Measurements from ENCODE around the gene CDKN1B.
A peak's percentile ranks its signal among the peaks of the same experiment; 100 is the strongest.

CDKN1B gene

DNA sequence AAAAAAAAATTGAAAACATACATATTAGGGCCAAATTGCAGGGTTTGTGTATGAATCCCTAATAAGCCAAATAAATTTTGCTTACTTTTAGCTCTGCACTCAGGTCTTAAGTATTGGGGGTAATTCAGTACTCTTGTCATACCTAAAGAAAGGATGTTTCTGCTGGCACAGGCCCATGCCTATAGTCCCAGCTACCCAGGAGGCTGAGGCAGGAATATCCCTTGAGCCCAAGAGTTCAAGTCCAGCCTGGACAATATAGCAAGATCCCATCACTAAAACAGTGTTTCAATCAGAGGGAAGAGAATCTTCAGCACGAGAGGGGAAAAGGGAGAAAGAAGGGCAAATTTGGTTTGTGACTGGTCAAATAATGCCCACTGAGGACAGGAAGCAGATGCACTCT lies 17.8 kb upstream of the CDKN1B start:
- DNase-seq (ENCODE audit: extremely low spot score, insufficient read length, low read depth) (no peak), FAIRE-seq (no peak)

DNA sequence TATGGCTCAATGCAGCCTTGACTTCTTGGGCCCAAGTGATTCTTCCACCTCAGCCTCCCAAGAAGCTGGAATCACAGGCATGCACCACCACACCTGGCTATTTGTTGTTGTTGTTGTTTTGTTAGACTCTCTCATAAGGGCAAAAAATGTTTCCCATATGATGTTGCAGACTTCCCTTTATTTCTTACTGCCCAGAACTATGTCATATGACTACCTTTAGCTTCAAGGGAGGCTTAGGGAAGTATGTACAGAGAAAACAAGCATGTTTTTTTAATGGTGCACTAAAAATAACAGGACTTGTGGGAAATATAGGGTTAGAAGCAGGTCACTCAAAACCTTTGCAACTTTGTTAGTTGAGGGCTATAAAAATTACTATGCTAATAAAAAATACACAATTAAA lies 16.9 kb upstream of the CDKN1B start:
- DNase-seq (ENCODE audit: extremely low spot score, insufficient read length, low read depth) (no peak), FAIRE-seq (no peak)

DNA sequence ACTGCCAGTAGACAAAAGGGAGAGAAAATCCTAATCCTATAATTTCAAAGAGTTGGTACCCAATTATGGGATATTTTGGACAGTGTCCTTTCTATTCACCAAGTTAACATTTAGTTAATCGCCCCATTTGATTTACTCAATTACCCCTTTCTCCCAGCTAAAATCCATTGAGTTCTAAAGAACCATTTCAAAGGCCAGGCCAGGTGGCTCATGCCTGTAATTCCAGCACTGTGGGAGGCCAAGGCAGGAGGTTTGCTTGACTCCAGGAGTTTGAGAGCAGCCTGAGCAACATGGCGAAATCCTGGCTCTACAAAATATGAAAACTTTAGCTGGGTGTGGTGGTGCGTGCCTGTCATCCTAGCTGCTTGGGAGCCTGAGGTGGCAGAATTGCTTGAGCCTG lies 15.7 kb upstream of the CDKN1B start:
- DNase-seq (ENCODE audit: extremely low spot score, insufficient read length, low read depth), result no peak
- no peak for FAIRE-seq

DNA sequence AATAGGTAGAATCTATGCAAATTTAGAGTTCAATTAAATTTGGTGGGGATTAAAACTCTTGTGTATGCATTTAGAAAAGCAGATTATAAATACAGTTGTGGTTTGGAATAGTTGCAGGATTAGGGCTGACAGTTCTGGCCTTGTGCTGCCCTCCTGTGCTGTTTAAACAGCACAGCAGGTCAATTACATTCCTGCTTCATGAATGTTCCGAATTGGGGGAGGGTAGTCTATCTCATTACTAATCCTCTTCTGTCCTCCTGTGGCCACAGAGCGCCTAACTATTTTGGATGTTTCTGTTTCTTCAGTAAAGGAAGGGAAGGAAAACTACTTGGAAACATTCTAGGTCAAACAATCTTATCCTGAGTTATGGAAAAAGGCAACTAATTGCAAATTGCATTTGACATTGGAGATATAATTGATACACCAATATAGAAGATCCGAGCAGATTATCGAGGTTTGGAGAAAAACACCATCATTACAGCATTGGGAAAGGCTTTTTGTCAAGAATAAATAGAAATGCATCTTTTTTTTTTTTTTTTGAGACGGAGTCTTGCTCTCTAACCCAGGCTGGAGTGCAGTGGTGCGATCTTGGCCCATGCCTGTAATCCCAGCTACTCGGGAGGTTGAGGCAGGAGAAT lies 12.5 kb upstream of the CDKN1B start:
- FAIRE-seq, result peak; percentile 69
- DNase-seq (ENCODE audit: extremely low spot score, insufficient read length, low read depth), result no peak

DNA sequence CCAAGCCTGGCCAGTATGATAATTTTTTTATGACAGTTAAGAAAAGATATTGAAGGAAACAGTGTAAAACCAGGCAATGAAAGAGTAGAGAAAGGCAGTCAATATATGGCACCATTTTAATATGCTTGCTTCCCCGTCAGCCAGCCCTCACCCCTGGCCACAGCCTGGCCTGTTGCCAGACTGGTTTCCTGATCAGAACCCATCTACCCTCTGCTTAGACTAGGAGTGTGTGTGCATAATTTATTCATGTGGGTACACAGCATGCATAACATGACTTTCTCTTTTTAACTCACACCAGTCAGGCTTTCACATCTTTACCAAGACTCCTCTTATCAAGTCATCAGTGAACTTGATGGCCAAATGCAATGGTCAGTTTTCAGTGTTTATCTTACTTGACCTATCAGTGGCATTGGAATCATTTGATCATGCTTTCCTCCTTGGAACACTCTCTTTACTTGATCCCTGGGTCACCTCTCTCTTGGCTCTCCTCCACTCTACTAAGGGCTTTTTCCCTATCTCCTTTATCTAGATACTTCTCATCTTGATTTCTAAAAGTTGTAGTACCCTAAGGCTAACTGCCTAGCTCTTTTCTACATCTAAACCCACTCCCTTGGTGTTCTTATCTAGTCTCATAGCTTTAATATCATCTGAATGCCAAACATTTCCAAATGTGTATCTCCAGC lies 11.2 kb upstream of the CDKN1B start:
- DNase-seq (ENCODE audit: extremely low spot score, insufficient read length, low read depth) (no peak), FAIRE-seq (no peak)

DNA sequence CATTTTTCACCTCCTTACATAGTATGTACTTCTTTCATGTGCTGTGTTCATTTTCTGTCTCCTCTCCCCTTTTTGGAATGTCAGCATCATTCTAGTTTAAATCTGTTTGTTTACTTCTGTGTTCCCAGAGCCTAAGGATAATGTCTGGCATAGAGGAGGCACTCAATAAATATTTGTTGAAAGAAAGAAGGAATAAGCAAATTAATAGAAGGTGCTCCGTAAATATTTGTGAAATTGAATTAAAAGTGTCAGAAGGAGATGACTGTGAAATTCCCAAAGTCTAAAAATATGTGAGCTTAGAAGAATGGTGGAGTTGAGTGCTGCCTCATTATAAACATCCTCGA lies 3.3 kb upstream of the CDKN1B start:
- no peak for DNase-seq (ENCODE audit: extremely low spot score, insufficient read length, low read depth)
- peak; percentile 18 for FAIRE-seq

DNA sequence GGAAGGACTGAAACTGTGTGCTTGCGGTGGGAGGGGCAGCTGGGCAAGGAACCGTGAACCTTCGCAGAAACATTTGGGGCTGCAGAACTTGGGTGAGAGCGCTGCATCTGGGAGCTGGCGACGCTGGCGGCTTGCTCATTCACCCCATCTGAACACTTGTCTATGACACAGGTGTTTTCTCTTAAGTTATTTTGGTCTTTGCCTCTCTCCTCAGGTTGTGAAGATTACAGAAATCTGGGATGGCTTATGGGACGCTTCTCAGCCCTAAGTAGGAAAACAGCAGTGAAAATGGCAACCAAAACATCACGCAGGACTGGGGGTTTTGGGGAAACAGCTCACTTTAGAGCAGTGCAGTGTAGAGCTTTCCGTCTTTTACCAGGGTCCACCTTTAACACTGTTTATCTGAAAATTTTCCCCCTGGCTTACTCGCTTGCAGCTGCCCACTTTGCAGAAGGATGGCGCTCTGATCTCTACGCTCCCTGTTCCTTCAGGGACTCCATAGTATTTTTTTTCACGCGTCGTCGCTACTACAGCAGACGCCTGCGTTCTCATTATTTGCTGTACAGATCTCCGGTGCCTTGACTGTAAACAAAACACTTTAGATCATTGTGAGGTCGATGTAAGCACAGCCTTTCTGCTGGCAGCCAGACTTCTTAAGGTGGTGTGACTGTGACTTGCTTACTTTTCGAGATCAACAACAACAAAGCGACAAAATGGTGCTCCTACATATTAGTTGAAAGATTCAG lies 2.7 kb upstream of the CDKN1B start:
- FAIRE-seq (peak; percentile 90), DNase-seq (ENCODE audit: extremely low spot score, insufficient read length, low read depth) (no peak)

DNA sequence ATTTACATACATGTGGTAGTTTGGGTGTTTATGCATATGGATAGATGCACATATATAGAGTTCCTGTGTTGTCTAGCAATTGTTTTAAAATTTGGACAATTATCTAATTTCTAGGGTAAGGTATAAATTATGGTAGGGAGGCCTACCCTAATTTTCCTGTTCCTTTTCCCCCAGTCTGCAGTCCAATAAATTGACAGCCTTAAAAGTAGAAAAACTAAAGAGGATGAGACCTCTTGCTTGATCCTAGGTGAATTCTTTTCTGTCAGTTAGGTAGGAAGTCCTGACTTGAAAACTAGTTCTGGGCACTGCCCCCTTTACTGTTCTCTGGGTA lies 2.1 kb upstream of the CDKN1B start:
- FAIRE-seq, result no peak

DNA sequence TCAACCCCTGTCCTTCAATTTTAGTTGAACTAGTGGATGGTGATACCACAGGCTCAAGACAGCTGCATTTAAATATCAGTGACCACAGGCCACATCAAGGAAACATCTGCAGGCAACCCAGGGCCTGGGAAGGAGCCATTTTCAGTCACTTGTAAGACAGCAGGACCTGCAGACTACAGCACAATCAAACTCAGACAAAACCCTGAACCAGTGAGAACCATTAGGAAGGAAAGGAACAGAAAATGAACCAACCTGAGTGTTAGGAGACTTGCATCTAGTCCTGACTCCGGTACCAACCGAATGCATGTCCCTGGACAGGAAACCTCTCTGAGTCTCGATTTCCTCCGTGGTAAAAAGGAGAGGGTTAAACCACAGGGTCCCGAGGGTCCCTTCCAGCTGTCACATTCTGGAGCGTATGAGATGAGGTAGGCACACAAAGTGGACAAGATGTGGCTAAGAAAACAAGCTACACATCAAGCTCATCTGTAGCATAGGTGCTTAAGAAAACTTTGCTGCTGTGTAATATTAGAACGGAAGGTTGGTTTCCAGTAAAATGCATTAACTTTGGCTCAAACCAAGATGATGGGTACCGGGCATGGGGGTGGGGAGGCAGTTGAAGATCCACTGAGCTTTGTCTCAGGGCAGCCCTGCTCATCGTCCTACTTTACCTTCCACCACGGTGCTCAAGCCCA lies 1.6 kb upstream of the CDKN1B start:
- DNase-seq (ENCODE audit: extremely low spot score, insufficient read length, low read depth), result no peak
- peak; percentile 90 for FAIRE-seq

More for the DNA sequence above, 2.1 kb upstream of the CDKN1B start:
- DNase-seq (ENCODE audit: extremely low spot score, insufficient read length, low read depth), result no peak

DNA sequence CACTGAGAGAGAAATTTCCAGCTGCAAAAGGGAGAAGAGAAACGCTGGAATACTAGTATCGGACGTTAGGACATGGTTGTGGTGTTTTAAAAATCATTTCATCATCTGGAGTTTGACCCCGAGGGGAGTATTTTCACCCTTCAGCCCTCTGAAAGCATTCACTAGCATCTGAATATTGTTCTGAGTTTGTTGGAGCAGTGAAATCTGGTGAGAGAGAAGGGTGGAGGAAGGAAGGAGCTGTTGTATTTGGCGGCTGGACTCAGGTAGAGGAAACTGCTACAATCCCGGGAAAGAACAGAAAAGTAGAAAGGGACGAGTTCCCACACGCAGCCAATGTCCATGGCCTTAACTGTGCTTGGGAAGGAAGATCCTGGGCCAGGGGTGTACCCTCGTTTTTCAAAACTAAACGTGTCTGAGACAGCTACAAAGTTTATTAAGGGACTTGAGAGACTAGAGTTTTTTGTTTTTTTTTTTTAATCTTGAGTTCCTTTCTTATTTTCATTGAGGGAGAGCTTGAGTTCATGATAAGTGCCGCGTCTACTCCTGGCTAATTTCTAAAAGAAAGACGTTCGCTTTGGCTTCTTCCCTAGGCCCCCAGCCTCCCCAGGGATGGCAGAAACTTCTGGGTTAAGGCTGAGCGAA lies 896 bp upstream of the CDKN1B start:
- FAIRE-seq (no peak), DNase-seq (ENCODE audit: extremely low spot score, insufficient read length, low read depth) (no peak)

DNA sequence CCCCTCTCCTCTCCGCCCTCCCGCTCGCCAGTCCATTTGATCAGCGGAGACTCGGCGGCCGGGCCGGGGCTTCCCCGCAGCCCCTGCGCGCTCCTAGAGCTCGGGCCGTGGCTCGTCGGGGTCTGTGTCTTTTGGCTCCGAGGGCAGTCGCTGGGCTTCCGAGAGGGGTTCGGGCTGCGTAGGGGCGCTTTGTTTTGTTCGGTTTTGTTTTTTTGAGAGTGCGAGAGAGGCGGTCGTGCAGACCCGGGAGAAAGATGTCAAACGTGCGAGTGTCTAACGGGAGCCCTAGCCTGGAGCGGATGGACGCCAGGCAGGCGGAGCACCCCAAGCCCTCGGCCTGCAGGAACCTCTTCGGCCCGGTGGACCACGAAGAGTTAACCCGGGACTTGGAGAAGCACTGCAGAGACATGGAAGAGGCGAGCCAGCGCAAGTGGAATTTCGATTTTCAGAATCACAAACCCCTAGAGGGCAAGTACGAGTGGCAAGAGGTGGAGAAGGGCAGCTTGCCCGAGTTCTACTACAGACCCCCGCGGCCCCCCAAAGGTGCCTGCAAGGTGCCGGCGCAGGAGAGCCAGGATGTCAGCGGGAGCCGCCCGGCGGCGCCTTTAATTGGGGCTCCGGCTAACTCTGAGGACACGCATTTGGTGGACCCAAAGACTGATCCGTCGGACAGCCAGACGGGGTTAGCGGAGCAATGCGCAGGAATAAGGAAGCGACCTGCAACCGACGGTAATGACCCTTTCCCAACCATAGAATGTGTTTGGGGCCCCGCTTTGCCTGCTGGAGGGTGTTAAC lies 615 bp downstream of the CDKN1B start:
- DNase-seq (ENCODE audit: extremely low spot score, insufficient read length, low read depth), result no peak
- FAIRE-seq, result no peak

DNA sequence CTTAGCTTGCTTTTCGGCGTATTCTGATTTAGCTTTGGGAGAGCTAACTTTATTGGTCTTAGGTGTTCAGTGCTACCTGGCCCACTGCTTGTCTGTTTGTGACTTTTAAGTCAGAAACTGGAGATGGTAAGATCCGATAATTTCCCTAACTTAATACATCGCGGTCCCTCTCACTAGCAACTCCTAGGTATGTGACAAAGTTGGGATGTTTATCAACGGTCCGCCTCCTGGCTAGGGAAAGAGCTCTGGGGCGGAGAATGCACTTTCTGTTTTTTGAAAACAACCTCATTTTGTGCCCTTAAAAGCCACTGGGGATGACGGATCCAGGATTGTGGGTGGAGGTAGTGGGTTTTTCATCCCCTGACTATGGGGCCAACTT lies 1.2 kb downstream of the CDKN1B start:
- DNase-seq (ENCODE audit: extremely low spot score, insufficient read length, low read depth) (no peak), FAIRE-seq (no peak)

DNA sequence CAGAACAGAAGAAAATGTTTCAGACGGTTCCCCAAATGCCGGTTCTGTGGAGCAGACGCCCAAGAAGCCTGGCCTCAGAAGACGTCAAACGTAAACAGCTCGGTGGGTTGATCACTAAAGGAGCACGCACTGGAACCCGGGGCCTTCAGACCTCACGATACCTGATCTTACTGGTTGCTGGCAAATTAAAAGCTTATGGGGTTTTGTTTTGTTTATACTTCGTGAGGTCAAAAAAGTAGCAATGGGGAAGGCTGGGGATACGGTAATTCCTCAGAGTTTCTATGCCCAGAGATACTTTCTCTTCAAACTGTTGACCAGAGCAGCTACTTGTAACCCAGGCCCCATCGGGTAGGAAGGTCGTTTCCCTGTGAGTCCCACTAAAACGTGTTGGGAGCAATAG lies 1.7 kb downstream of the CDKN1B start:
- DNase-seq (ENCODE audit: extremely low spot score, insufficient read length, low read depth) (no peak), FAIRE-seq (peak; percentile 41)

DNA sequence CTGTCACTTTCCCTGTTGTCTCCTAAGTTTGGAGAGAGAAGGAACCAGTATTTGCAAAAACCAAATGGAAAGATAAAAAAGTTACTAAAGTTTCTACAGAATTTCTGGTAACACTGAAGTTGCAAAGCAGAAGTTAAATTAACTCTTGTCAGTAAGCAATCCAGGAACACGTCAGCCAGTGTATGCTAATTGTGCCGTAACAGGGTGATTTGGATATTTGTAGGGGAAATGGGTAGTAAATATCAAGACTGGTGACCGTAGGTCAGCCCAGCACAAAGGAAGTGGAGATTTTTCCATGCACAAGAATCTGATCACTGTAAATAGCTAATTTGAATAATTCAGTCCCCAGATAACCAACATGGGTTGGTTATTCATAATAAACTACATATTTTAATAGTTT lies 2.3 kb downstream of the CDKN1B start:
- FAIRE-seq, result peak; percentile 47
- no peak for DNase-seq (ENCODE audit: extremely low spot score, insufficient read length, low read depth)

DNA sequence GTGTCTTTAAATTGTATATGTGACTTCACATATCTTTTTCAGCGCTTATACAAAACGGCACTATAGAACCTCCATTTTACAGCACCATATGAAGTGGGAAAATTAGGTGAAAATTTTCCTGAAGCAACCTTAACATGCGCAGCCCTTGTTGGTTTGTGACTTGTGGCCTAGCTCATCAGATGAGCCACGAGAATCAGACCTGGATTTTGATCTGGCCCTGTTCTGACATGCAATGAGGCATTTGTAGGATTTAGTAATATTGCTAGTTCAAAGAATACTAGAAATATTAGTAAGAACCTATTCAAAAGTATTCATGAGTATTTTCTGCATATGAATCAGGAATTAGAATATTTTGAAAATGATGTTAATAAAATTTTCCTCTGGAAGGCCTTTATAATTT lies 2.9 kb downstream of the CDKN1B start:
- no peak for DNase-seq (ENCODE audit: extremely low spot score, insufficient read length, low read depth)
- FAIRE-seq, result no peak

DNA sequence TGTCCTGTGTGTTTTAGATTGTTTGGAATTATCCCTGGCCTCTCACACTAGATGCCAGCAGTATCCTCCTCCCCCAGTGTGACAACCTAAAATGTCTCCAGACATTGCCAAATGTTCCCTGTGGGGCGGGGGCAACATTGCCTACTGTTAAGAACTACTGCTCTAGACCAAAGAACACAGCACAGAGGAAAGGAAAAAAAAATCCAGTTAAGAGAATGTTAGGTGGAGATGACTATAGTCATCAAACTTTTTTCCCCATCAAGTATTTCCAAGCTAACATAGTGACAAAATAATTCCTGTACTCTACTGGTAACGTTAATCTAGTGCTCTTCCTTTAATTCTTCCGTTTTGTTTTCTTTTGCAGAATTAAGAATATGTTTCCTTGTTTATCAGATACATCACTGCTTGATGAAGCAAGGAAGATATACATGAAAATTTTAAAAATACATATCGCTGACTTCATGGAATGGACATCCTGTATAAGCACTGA lies 3.5 kb downstream of the CDKN1B start:
- DNase-seq (ENCODE audit: extremely low spot score, insufficient read length, low read depth), result no peak
- FAIRE-seq, result peak; percentile 31

DNA sequence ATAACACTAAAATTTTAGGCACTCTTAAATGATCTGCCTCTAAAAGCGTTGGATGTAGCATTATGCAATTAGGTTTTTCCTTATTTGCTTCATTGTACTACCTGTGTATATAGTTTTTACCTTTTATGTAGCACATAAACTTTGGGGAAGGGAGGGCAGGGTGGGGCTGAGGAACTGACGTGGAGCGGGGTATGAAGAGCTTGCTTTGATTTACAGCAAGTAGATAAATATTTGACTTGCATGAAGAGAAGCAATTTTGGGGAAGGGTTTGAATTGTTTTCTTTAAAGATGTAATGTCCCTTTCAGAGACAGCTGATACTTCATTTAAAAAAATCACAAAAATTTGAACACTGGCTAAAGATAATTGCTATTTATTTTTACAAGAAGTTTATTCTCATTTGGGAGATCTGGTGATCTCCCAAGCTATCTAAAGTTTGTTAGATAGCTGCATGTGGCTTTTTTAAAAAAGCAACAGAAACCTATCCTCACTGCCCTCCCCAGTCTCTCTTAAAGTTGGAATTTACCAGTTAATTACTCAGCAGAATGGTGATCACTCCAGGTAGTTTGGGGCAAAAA lies 4.1 kb downstream of the CDKN1B start:
- DNase-seq (ENCODE audit: extremely low spot score, insufficient read length, low read depth) (no peak), FAIRE-seq (peak; percentile 18)

DNA sequence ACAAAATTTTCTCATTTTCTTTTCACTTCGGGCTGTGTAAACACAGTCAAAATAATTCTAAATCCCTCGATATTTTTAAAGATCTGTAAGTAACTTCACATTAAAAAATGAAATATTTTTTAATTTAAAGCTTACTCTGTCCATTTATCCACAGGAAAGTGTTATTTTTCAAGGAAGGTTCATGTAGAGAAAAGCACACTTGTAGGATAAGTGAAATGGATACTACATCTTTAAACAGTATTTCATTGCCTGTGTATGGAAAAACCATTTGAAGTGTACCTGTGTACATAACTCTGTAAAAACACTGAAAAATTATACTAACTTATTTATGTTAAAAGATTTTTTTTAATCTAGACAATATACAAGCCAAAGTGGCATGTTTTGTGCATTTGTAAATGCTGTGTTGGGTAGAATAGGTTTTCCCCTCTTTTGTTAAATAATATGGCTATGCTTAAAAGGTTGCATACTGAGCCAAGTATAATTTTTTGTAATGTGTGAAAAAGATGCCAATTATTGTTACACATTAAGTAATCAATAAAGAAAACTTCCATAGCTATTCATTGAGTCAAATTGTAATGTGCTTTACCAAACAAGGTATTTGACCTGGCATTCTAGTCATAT lies 4.8 kb downstream of the CDKN1B start:
- peak; percentile 9 for FAIRE-seq
- DNase-seq (ENCODE audit: extremely low spot score, insufficient read length, low read depth), result no peak

Data from GM18507 (cell line).